ENCODE results near the gene UBAP1L. TPM values are rescaled to one million over a fixed set of nuclear protein-coding genes. Genes with fewer than 3 reads are reported as not detected.

UBAP1L gene
- total RNA-seq, 2 donors from 2014 or later = 1.9 to 8.5 TPM

DNA sequence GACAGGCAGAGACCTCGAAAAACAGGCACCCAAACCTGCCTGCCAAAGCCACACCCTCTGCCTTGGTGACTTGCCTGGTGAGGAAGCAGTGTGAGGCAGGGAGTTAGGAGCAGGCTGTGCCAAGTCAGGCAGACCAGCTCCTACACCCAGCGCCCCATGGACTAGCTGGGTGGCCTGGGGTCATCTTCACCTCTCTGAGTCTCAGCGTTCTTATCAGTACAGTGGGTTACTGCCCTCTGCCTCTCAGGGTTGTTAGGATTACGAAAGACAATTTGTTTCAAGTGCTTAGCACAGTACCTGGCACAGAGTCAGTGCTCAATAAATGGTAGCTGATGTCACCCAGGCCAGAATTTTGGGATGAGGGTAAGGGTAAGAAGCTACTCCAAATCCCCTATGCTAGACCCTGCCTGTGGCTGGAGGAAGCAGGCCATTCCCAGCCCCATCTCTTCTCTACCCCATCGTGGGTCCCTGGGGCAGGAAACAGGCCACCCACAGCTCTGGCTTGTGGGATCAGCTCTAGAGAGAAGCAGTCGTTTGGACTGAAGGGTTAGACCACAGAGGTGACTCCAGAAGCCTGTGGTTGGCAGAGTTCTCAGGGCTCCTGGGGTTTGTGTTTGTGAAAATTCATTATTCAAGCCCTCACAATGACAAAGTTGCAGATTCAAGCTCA, 59.7 kb downstream of the UBAP1L start:
- Histone ChIP-seq H3K4me1 (replicated peaks) (no peaks in the 10 kb centered on the region), H3K36me3 (no peaks in the 10 kb centered on the region), H3K4me3 (no peak overlapping the region), H3K9me3 (no peaks in the 10 kb centered on the region), H3K27me3 (replicated peaks; ENCODE audit: insufficient read depth) (no peaks in the 10 kb centered on the region), H3K27ac (peak overlapping the region; percentile 15 to 16)
- 43% methylated on average over 6 of the region's 6 CpGs for WGBS
- no peak for DNase-seq (ENCODE audit: low spot score)
- TF ChIP-seq POLR2AphosphoS5 (IDR thresholded peaks at IDR 0.05) = no peak
- TF ChIP-seq, protein P1, sequence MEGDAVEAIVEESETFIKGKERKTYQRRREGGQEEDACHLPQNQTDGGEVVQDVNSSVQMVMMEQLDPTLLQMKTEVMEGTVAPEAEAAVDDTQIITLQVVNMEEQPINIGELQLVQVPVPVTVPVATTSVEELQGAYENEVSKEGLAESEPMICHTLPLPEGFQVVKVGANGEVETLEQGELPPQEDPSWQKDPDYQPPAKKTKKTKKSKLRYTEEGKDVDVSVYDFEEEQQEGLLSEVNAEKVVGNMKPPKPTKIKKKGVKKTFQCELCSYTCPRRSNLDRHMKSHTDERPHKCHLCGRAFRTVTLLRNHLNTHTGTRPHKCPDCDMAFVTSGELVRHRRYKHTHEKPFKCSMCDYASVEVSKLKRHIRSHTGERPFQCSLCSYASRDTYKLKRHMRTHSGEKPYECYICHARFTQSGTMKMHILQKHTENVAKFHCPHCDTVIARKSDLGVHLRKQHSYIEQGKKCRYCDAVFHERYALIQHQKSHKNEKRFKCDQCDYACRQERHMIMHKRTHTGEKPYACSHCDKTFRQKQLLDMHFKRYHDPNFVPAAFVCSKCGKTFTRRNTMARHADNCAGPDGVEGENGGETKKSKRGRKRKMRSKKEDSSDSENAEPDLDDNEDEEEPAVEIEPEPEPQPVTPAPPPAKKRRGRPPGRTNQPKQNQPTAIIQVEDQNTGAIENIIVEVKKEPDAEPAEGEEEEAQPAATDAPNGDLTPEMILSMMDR (IDR thresholded peaks at IDR 0.05) = no peak
- TF ChIP-seq POLR2A (IDR thresholded peaks at IDR 0.05) = no peak
- intact Hi-C loops (cut with DNase I) = loop anchor here (2.0 kb wide), 1 partner anchor 27 kb away; no protein-coding TSS in a partner anchor

- WGBS = 64% methylated on average over 26 of the region's 26 CpGs
- TF ChIP-seq POLR2A (IDR thresholded peaks at IDR 0.05) (no peak), POLR2AphosphoS5 (IDR thresholded peaks at IDR 0.05) (peak; percentile 41)
- TF ChIP-seq, protein P1 (IDR thresholded peaks at IDR 0.05) = peak; percentile 66 to 94 (median 90)
- no peaks in the 10 kb centered on the region for H3K36me3 ChIP-seq
- intact Hi-C loops (cut with DNase I) = loop anchor here (2.0 kb wide), 1 partner anchor 28 kb away; no protein-coding TSS in a partner anchor
- no peaks in the 10 kb centered on the region for H3K4me1 ChIP-seq (replicated peaks)
- peak overlapping the region in 1 of 2 donors; percentile 16 for H3K27ac ChIP-seq
- H3K4me3 ChIP-seq = no peak overlapping the region
- no peaks in the 10 kb centered on the region for H3K9me3 ChIP-seq
- peak; percentile 72 for DNase-seq (ENCODE audit: low spot score)
- no peaks in the 10 kb centered on the region for H3K27me3 ChIP-seq (replicated peaks; ENCODE audit: insufficient read depth)
These were observed 60.4 kb downstream of the UBAP1L start for GRCh38 chr15:65054333-65055200.

GRCh38 chr15:65052956-65053355, 62.0 kb downstream of the UBAP1L start:
- H3K4me1 ChIP-seq (replicated peaks) = no peaks in the 10 kb centered on the region
- no peak overlapping the region for H3K4me3 ChIP-seq
- H3K27me3 ChIP-seq (replicated peaks; ENCODE audit: insufficient read depth) = no peaks in the 10 kb centered on the region
- no peak for DNase-seq (ENCODE audit: low spot score)
- H3K36me3 ChIP-seq = no peaks in the 10 kb centered on the region
- H3K27ac ChIP-seq = no peak overlapping the region
- TF ChIP-seq, protein P1 (IDR thresholded peaks at IDR 0.05) = no peak
- no peak for TF ChIP-seq POLR2AphosphoS5 (IDR thresholded peaks at IDR 0.05)
- no peak for TF ChIP-seq POLR2A (IDR thresholded peaks at IDR 0.05)
- no peaks in the 10 kb centered on the region for H3K9me3 ChIP-seq
- intact Hi-C loops (cut with DNase I) = no loop called here
- 69% methylated on average over 2 of the region's 2 CpGs for whole genome bisulfite sequencing

DNA sequence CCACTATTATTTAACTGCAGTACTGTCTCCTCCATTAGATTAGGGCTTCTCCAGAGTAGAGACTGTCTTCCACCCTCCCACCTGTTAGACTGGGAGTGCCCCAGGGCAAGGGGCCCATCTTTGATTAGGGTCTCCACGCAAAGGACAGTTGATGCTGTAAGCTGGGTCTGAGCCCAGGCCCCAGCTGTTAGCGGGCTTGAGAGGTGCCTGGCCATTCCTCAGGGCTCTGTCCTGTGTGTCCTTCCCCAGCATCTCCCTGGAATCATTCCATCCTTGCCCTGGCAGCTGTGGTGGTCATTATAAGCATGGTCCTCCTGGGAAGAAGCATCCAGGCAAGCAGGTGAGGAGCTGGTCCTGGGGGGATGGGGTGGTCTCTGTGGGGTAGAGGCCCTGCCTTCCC, 63.7 kb downstream of the UBAP1L start:
- H3K36me3 ChIP-seq = no peaks in the 10 kb centered on the region
- H3K4me3 ChIP-seq = no peak overlapping the region
- no peak for DNase-seq (ENCODE audit: low spot score)
- no peaks in the 10 kb centered on the region for H3K27me3 ChIP-seq (replicated peaks; ENCODE audit: insufficient read depth)
- H3K4me1 ChIP-seq (replicated peaks) = no peaks in the 10 kb centered on the region
- H3K9me3 ChIP-seq = no peaks in the 10 kb centered on the region
- intact Hi-C loops (cut with DNase I) = no loop called here
- TF ChIP-seq POLR2A (IDR thresholded peaks at IDR 0.05) (no peak), POLR2AphosphoS5 (IDR thresholded peaks at IDR 0.05) (no peak)
- TF ChIP-seq, protein P1 (IDR thresholded peaks at IDR 0.05) = no peak
- WGBS = 53% methylated on average over 2 of the region's 2 CpGs
- H3K27ac ChIP-seq = no peak overlapping the region

Measured in prostate gland (tissue), 2 donors.